Measurements from ENCODE around the gene TCAIM. TPM values are rescaled to one million over a fixed set of nuclear protein-coding genes. Genes with fewer than 3 reads are reported as not detected.

Gene TCAIM
- total RNA-seq, 1 experiment from 2014 or later = 18.4 TPM

DNA sequence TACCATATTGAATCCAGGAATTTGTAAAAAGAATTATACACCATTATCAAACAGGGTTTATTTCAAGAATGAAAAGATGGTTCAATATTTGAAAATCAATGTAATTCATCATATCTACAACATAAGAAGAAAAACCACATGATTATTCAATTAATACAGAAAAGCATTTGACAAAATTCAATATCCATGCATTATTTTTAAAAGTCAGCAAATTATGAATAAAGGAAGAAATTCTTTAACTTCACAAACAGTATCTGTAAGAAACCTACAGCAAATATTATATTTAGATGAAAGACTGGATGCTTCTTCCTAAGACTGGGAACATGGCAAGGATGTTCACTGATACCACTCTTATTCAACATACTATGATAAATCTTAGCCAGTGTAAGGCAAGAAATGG is 41.3 kb upstream of the TCAIM start:
- Histone ChIP-seq H3K79me2 (ENCODE audit: insufficient read depth, low read length) (no peaks in the 10 kb centered on the region), H3K27ac (ENCODE audit: low read depth, low read length) (no peak overlapping the region), H3K4me2 (ENCODE audit: low read length) (no peak overlapping the region), H3K9me3 (ENCODE audit: control insufficient read depth in 1 of 2, insufficient read depth in 1 of 2, low read depth in 1 of 2, low read length in 2 of 2) (no peaks in the 10 kb centered on the region), H3K36me3 (ENCODE audit: control insufficient read depth in 1 of 2, insufficient read depth in 2 of 2, low read length in 2 of 2) (no peaks in the 10 kb centered on the region), H3K9me2 (ENCODE audit: insufficient read depth) (no peaks in the 10 kb centered on the region), H3K4me1 (ENCODE audit: control insufficient read depth in 1 of 2, insufficient read depth in 2 of 2, low read length in 2 of 2) (no peaks in the 10 kb centered on the region), H3K9ac (ENCODE audit: low read length) (no peak overlapping the region), H2AFZ (ENCODE audit: low read depth, low read length, poor library complexity, severe bottlenecking) (no peak overlapping the region), H4K20me1 (ENCODE audit: insufficient read depth) (no peaks in the 10 kb centered on the region), H3K27me3 (ENCODE audit: insufficient read depth, low read length) (no peaks in the 10 kb centered on the region), H3K4me3 (replicated peaks in 1 of 2; ENCODE audit: low read depth in 1 of 2, low read length in 2 of 2) (no peak overlapping the region)
- ChIA-PET CTCF (no interaction called here), RAD21 (ENCODE audit: low non-redundant PET in 1 of 2, low total read pairs in 2 of 2, uncharacterized antibody in 2 of 2, unreplicated experiment in 2 of 2) (no interaction called here), POLR2A (no interaction called here)
- no TSS peak for BruUV-seq (replicated peaks)
- TF ChIP-seq ZFX (IDR thresholded peaks at IDR 0.05) = no peak
- TF ChIP-seq POLR2AphosphoS5 (IDR thresholded peaks at IDR 0.05; ENCODE audit: low read depth, low read length) = no peak
- no peak for TF ChIP-seq EZH2 (IDR thresholded peaks at IDR 0.05)
- no peak for TF ChIP-seq TCF7L2 (IDR thresholded peaks at IDR 0.05; ENCODE audit: borderline replicate concordance, extremely low read depth, insufficient read depth, insufficient read length)
- no peak for TF ChIP-seq EGR1 (IDR thresholded peaks at IDR 0.05; ENCODE audit: low read depth)
- TF ChIP-seq, protein P1, sequence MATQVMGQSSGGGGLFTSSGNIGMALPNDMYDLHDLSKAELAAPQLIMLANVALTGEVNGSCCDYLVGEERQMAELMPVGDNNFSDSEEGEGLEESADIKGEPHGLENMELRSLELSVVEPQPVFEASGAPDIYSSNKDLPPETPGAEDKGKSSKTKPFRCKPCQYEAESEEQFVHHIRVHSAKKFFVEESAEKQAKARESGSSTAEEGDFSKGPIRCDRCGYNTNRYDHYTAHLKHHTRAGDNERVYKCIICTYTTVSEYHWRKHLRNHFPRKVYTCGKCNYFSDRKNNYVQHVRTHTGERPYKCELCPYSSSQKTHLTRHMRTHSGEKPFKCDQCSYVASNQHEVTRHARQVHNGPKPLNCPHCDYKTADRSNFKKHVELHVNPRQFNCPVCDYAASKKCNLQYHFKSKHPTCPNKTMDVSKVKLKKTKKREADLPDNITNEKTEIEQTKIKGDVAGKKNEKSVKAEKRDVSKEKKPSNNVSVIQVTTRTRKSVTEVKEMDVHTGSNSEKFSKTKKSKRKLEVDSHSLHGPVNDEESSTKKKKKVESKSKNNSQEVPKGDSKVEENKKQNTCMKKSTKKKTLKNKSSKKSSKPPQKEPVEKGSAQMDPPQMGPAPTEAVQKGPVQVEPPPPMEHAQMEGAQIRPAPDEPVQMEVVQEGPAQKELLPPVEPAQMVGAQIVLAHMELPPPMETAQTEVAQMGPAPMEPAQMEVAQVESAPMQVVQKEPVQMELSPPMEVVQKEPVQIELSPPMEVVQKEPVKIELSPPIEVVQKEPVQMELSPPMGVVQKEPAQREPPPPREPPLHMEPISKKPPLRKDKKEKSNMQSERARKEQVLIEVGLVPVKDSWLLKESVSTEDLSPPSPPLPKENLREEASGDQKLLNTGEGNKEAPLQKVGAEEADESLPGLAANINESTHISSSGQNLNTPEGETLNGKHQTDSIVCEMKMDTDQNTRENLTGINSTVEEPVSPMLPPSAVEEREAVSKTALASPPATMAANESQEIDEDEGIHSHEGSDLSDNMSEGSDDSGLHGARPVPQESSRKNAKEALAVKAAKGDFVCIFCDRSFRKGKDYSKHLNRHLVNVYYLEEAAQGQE (IDR thresholded peaks at IDR 0.05; ENCODE audit: low read depth) = no peak
- no peak for TF ChIP-seq RAD21 (IDR thresholded peaks at IDR 0.05; ENCODE audit: low read depth)
- no peak for TF ChIP-seq YY1 (IDR thresholded peaks at IDR 0.05; ENCODE audit: extremely low read depth, insufficient replicate concordance, low read depth, low read length)
- no peak for TF ChIP-seq POLR2A (IDR thresholded peaks at IDR 0.05; ENCODE audit: borderline replicate concordance, extremely low read depth, insufficient read depth, insufficient read length)
- no peak for TF ChIP-seq ELF1 (IDR thresholded peaks at IDR 0.05; ENCODE audit: borderline replicate concordance, low read depth)
- TF ChIP-seq, protein P2, sequence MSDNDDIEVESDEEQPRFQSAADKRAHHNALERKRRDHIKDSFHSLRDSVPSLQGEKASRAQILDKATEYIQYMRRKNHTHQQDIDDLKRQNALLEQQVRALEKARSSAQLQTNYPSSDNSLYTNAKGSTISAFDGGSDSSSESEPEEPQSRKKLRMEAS (IDR thresholded peaks at IDR 0.05) = no peak
- no peak for TF ChIP-seq FOSL1 (IDR thresholded peaks at IDR 0.05; ENCODE audit: low read depth)
- TF ChIP-seq CBX3 (IDR thresholded peaks at IDR 0.05; ENCODE audit: low read depth) = no peak
- no peak for TF ChIP-seq ZNF274 (IDR thresholded peaks at IDR 0.05; ENCODE audit: low read depth, low read length)
- no peak for TF ChIP-seq JUND (IDR thresholded peaks at IDR 0.05)
- TF ChIP-seq, protein P3, sequence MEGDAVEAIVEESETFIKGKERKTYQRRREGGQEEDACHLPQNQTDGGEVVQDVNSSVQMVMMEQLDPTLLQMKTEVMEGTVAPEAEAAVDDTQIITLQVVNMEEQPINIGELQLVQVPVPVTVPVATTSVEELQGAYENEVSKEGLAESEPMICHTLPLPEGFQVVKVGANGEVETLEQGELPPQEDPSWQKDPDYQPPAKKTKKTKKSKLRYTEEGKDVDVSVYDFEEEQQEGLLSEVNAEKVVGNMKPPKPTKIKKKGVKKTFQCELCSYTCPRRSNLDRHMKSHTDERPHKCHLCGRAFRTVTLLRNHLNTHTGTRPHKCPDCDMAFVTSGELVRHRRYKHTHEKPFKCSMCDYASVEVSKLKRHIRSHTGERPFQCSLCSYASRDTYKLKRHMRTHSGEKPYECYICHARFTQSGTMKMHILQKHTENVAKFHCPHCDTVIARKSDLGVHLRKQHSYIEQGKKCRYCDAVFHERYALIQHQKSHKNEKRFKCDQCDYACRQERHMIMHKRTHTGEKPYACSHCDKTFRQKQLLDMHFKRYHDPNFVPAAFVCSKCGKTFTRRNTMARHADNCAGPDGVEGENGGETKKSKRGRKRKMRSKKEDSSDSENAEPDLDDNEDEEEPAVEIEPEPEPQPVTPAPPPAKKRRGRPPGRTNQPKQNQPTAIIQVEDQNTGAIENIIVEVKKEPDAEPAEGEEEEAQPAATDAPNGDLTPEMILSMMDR (IDR thresholded peaks at IDR 0.05 in 2 of 3, conservative IDR thresholded peaks at IDR 0.05 in 1 of 3; ENCODE audit: borderline replicate concordance in 1 of 3, insufficient read depth in 1 of 3, low read depth in 2 of 3, low read length in 2 of 3) = no peak
- TF ChIP-seq, protein P4, sequence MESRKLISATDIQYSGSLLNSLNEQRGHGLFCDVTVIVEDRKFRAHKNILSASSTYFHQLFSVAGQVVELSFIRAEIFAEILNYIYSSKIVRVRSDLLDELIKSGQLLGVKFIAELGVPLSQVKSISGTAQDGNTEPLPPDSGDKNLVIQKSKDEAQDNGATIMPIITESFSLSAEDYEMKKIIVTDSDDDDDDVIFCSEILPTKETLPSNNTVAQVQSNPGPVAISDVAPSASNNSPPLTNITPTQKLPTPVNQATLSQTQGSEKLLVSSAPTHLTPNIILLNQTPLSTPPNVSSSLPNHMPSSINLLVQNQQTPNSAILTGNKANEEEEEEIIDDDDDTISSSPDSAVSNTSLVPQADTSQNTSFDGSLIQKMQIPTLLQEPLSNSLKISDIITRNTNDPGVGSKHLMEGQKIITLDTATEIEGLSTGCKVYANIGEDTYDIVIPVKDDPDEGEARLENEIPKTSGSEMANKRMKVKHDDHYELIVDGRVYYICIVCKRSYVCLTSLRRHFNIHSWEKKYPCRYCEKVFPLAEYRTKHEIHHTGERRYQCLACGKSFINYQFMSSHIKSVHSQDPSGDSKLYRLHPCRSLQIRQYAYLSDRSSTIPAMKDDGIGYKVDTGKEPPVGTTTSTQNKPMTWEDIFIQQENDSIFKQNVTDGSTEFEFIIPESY (IDR thresholded peaks at IDR 0.05; ENCODE audit: extremely low read depth, insufficient replicate concordance, low read length) = no peak
- no peak for TF ChIP-seq CEBPB (IDR thresholded peaks at IDR 0.05; ENCODE audit: low read depth)
- TF ChIP-seq SP1 (IDR thresholded peaks at IDR 0.05; ENCODE audit: low read depth) = no peak
- TF ChIP-seq, protein P5, sequence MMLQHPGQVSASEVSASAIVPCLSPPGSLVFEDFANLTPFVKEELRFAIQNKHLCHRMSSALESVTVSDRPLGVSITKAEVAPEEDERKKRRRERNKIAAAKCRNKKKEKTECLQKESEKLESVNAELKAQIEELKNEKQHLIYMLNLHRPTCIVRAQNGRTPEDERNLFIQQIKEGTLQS (IDR thresholded peaks at IDR 0.05) = no peak
- DNase-seq (ENCODE audit: low read depth, low spot score) (no peak), ATAC-seq (no peak)
- intact Hi-C loops (cut with micrococcal nuclease) = no loop called here

Measured in HCT116 (cell line).